Thyroid gland (tissue), 4 donors: ENCODE data around the gene PHIP.

Source experiments
- CTCF ChIP-seq, 6 experiments: fragments of 200-600 bp in 3 of 6; fragments of 450-650 bp in 3 of 6; sonication (generic) in 3 of 6; IDR thresholded peaks; one replicate each; pipeline ENCODE4 v1.5.1; 2016 to 2019; ENCODE audit warnings: antibody characterized with exemption in 6 of 6, mild to moderate bottlenecking in 2 of 6, inconsistent platforms in 1 of 6, moderate library complexity in 1 of 6
- POLR2A ChIP-seq, 2 donors: fragments of 450-650 bp; IDR thresholded peaks; one replicate each; pipeline ENCODE4 v1.6.1; 2017; ENCODE audit warnings: antibody characterized with exemption in 2 of 2, mild to moderate bottlenecking in 2 of 2, moderate library complexity in 1 of 2

- no peak for TF ChIP-seq POLR2A (IDR thresholded peaks at IDR 0.05)
- no peak for TF ChIP-seq CTCF (IDR thresholded peaks at IDR 0.05)
Measured at GRCh38 chr6:79066330-79066729, 11.7 kb downstream of the PHIP start.
